ENCODE results near the gene AK1. TPM values are rescaled to one million over a fixed set of nuclear protein-coding genes. Genes with fewer than 3 reads are reported as not detected.

AK1 gene
- total RNA-seq, 4 donors from 2014 or later = 37.4 to 75.0 (median 56.0) TPM

DNA sequence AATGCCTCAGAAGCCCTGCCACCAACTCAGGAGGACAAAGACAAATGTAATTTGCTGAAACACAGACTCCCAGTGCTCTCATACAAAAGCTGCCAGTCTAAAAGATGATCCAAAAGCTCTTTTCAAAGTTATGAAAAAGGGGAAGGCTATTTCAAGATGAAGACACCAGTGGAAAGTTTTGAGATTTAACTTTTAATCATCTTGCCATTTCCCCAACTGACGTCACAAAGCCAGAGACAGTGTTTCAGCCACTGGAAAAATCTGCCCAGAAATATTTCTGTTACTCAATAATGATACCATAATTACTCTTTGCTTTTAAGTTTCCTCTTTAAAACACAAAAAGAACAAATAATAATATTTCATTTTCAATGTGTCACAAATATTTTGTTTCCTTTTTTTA lies 43.9 kb downstream of the AK1 start:
- Histone ChIP-seq H3K27ac (replicated peaks in 1 of 4) (peak overlapping the region; percentile 51 to 87 (median 74)), H3K36me3 (peaks cover 0 to 17% (median 0%) of the 10 kb centered on the region in 4 donors), H3K27me3 (peaks cover 0 to 4% (median 0%) of the 10 kb centered on the region in 4 donors), H3K4me1 (peaks cover 71 to 89% (median 85%) of the 10 kb centered on the region in 4 donors), H3K9me3 (no peaks in the 10 kb centered on the region), H3K4me3 (no peak overlapping the region)
- no peak for TF ChIP-seq POLR2AphosphoS5 (IDR thresholded peaks at IDR 0.05)
- TF ChIP-seq EP300 (IDR thresholded peaks at IDR 0.05) = no peak
- TF ChIP-seq POLR2A (IDR thresholded peaks at IDR 0.05; ENCODE audit: low read depth) = no peak
- TF ChIP-seq, protein P1, sequence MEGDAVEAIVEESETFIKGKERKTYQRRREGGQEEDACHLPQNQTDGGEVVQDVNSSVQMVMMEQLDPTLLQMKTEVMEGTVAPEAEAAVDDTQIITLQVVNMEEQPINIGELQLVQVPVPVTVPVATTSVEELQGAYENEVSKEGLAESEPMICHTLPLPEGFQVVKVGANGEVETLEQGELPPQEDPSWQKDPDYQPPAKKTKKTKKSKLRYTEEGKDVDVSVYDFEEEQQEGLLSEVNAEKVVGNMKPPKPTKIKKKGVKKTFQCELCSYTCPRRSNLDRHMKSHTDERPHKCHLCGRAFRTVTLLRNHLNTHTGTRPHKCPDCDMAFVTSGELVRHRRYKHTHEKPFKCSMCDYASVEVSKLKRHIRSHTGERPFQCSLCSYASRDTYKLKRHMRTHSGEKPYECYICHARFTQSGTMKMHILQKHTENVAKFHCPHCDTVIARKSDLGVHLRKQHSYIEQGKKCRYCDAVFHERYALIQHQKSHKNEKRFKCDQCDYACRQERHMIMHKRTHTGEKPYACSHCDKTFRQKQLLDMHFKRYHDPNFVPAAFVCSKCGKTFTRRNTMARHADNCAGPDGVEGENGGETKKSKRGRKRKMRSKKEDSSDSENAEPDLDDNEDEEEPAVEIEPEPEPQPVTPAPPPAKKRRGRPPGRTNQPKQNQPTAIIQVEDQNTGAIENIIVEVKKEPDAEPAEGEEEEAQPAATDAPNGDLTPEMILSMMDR (IDR thresholded peaks at IDR 0.05) = no peak
- intact Hi-C loops (cut with DNase I) = no loop called here
- 8% methylated on average over 1 of the region's 1 CpG for WGBS
- no peak for DNase-seq (ENCODE audit: extremely low spot score)

DNA sequence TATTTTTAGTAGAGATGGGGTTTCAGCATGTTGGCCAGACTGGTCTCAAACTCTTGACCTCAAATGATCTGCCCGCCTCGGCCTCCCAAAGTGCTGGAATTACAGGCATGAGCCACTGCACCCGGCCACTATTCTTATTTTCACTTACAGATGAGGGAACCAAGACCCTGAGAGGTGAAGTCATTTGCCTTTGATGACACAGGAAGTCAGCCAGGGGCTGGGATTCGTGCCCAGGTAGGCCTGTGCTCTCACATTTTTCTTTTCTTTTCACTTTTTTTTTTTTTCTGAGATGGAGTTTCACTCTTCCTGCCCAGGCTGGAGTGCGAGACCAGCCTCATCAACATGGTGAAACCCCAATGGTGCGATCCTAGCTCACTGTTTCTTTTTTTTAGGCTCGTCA lies 45.2 kb downstream of the AK1 start:
- Histone ChIP-seq H3K27me3 (peaks cover 0 to 9% (median 2%) of the 10 kb centered on the region in 4 donors), H3K27ac (replicated peaks in 1 of 4) (peak overlapping the region; percentile 3 to 87 (median 63)), H3K36me3 (peaks cover 0 to 25% (median 0%) of the 10 kb centered on the region in 4 donors), H3K4me3 (no peak overlapping the region), H3K4me1 (peaks cover 71 to 89% (median 86%) of the 10 kb centered on the region in 4 donors), H3K9me3 (no peaks in the 10 kb centered on the region)
- 81% methylated on average over 7 of the region's 7 CpGs for WGBS
- TF ChIP-seq, protein P1 (IDR thresholded peaks at IDR 0.05) = no peak
- TF ChIP-seq POLR2AphosphoS5 (IDR thresholded peaks at IDR 0.05) (no peak), EP300 (IDR thresholded peaks at IDR 0.05) (no peak), POLR2A (IDR thresholded peaks at IDR 0.05; ENCODE audit: low read depth) (no peak)
- DNase-seq (ENCODE audit: extremely low spot score) = no peak
- intact Hi-C loops (cut with DNase I) = no loop called here

DNA sequence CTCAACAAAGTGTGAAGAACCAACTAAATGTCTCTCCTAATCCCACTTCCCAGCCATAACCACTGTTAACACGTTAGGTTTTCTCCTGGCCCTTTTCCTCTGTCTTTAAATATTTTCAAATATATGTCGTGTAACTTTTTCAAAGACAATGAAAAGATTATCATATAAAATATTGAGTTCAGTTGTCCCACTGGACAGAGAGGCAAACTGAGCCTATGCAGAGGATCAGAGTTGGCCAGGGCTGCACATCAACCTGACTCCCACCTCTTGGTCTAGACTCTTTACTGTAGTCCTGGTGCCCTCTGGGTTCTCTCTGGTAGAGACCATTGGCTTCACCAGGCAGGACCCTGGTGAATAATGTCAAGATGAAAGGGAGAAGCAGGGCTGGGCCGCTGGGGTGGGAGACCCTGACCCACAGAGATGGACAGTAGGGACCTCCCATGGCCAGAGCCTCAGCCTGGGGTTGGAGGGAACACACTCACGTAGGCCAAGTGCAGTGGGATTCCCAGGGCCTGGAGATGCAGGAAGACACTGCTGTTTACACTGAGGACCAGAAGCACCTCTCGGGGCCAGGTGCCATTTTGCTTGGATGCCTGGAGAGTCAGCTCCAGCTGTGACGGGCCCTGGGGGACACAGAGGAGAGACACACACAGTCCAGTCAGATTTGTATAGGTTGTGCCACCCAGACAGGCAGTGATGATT lies 48.1 kb downstream of the AK1 start:
- Histone ChIP-seq H3K4me3 (no peak overlapping the region), H3K27me3 (peaks cover 0 to 28% (median 7%) of the 10 kb centered on the region in 4 donors), H3K27ac (replicated peaks in 1 of 4) (peak overlapping the region; percentile 67 to 80 (median 70)), H3K36me3 (peaks cover 5 to 46% (median 15%) of the 10 kb centered on the region in 4 donors), H3K4me1 (peaks cover 63 to 82% (median 76%) of the 10 kb centered on the region in 4 donors), H3K9me3 (no peaks in the 10 kb centered on the region)
- TF ChIP-seq, protein P1 (IDR thresholded peaks at IDR 0.05) = no peak
- TF ChIP-seq EP300 (IDR thresholded peaks at IDR 0.05) = no peak
- TF ChIP-seq POLR2A (IDR thresholded peaks at IDR 0.05; ENCODE audit: low read depth) = no peak
- TF ChIP-seq POLR2AphosphoS5 (IDR thresholded peaks at IDR 0.05) = no peak
- intact Hi-C loops (cut with DNase I) = no loop called here
- DNase-seq (ENCODE audit: extremely low spot score) = no peak
- 76% methylated on average over 3 of the region's 6 CpGs for WGBS

DNA sequence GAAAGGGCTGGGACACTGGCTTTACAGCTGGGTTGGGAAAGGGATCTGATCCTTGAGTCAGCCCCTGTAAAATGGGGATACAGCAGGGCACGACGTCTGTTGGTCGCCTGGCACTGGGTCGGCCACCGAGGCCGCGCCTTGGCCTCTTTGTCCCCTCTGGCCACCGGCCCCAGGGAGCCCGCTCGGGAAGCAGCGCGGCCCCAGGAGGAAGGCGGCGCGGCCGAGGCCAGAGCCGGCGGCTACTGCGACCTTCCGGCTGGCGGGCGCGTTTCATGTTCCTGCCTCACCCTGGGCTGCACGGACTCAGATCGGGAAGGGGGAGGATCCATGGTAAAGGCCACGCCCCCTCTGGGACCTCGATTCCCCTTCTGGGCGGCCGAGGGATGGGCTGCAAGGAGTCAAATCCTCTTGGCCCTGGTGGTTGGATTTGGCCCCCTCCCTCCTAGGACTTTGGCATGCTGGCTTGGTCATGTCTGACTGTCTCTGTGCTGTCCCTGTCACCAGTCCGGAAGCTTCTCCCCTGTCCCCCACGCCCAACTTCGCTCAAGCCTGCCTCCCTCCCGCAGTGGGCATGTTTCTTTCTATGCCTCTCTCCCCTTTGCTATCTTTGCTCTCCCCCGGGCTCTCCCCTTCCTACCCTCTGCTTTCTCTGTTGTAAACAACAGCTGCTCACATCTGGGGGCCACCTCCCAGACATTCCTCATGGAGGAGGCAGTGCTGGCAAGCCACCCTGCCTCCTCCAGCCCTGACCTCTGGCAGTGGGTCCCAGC lies 49.0 kb downstream of the AK1 start:
- intact Hi-C loops (cut with DNase I) = no loop called here
- H3K27ac ChIP-seq (replicated peaks in 1 of 4) = peak overlapping the region; percentile 67 to 80 (median 70)

More for the DNA sequence above, 49.0 kb downstream of the AK1 start:
- H3K36me3 ChIP-seq = peaks cover 5 to 55% (median 22%) of the 10 kb centered on the region in 4 donors
- TF ChIP-seq EP300 (IDR thresholded peaks at IDR 0.05) (no peak), POLR2AphosphoS5 (IDR thresholded peaks at IDR 0.05) (peak; percentile 83 to 88), POLR2A (IDR thresholded peaks at IDR 0.05; ENCODE audit: low read depth) (peak; percentile 46)
- TF ChIP-seq, protein P1 (IDR thresholded peaks at IDR 0.05) = peak in 1 of 3 experiments; percentile 9
- peaks cover 0 to 28% (median 7%) of the 10 kb centered on the region in 4 donors for H3K27me3 ChIP-seq
- H3K4me3 ChIP-seq = peak overlapping the region; percentile 34 to 46 (median 39)
- DNase-seq (ENCODE audit: extremely low spot score) = peak; percentile 98
- no peaks in the 10 kb centered on the region for H3K9me3 ChIP-seq
- peaks cover 57 to 74% (median 68%) of the 10 kb centered on the region in 4 donors for H3K4me1 ChIP-seq
- 11% methylated on average over 22 of the region's 34 CpGs for WGBS

All from esophagus muscularis mucosa (tissue), 4 donors.